ENCODE results near the gene TSC22D2. TPM values are rescaled to one million over a fixed set of nuclear protein-coding genes. Genes with fewer than 3 reads are reported as not detected.
A peak's percentile ranks its signal among the peaks of the same experiment; 100 is the strongest.

Gene TSC22D2
- 14.3 and 16.0 TPM in 2 replicates for total RNA-seq

DNA sequence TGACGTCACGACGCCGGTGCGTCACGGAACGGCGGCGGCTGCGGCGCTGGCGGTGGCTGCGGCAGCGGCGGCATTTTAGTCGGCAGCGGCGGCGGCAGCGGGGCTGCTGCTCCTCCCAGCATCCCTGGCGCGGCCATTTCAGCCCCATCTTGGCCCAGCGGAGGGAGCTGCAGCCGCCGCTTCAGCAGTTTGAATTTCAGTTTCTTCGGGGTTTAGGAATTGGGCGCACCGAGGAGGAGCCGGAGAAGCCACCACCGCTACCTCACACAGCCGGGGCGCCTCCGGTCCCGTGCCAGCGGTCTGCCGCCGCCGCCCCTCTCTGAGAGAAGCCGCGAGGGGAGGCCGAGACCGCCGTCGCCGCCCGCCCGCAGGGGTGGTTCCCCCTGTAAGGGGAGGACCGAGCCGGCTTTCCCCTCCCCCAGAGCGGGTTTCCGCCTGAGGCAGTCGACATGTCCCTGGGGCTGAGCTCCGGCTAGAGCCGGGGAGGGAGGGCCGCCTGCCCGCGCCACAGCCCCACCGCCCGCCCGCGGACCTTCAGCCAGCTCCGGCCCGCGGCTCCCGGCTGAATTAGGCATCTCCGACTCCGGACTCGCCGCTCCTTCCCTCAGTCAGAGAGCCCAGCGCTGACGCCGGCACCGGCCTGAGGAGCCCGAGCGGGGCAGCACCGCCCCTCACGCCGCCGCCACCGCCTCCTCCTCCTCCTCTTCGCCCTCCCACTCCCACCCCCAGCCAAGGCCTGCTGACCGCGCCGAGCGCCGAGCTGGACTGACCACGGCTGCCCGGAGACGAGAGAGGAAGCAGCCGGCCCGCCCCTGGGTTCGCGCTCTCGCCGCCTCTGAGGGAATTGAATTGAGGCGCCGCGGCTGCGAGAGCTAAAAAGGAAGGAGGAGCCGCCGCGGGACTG, at the start of gene TSC22D2:
TSS of gene TSC22D2 (plus strand) at position 78 of the 904 bp plus-strand sequence. CDS start 1,053 bp downstream, outside the sequence.
- no peak for DNase-seq (ENCODE audit: low read depth)
- TF ChIP-seq, protein P1, sequence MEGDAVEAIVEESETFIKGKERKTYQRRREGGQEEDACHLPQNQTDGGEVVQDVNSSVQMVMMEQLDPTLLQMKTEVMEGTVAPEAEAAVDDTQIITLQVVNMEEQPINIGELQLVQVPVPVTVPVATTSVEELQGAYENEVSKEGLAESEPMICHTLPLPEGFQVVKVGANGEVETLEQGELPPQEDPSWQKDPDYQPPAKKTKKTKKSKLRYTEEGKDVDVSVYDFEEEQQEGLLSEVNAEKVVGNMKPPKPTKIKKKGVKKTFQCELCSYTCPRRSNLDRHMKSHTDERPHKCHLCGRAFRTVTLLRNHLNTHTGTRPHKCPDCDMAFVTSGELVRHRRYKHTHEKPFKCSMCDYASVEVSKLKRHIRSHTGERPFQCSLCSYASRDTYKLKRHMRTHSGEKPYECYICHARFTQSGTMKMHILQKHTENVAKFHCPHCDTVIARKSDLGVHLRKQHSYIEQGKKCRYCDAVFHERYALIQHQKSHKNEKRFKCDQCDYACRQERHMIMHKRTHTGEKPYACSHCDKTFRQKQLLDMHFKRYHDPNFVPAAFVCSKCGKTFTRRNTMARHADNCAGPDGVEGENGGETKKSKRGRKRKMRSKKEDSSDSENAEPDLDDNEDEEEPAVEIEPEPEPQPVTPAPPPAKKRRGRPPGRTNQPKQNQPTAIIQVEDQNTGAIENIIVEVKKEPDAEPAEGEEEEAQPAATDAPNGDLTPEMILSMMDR (conservative IDR thresholded peaks at IDR 0.05; ENCODE audit: low read depth, low read length), result peak; percentile 7
- peak within 1 kb of the TSS; percentile 88 for H3K4me3 ChIP-seq (ENCODE audit: low read depth, low read length)

DNA sequence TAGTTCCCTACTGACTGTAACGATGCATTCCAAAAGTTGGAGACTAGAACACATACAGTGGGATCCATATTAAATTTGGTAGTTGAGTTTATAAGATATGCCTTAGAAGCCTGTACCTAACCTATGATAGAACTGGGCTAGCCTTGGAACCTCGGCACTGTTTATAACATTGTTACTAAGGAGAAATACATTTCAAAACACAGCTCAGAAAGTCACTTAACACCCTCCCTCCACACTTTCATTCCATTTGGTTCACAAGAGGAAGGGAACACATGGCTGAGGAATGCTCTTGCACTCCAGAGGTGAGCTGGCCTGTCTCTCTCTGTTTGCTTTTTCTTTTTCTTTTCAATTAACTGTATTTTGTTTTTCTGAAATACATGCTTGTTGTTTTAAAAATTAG, 48.7 kb upstream of the TSC22D2 start:
- no peak for DNase-seq (ENCODE audit: low read depth)
- H3K4me3 ChIP-seq (ENCODE audit: low read depth, low read length), result no peak overlapping the region
- TF ChIP-seq, protein P1 (conservative IDR thresholded peaks at IDR 0.05; ENCODE audit: low read depth, low read length), result no peak

DNA sequence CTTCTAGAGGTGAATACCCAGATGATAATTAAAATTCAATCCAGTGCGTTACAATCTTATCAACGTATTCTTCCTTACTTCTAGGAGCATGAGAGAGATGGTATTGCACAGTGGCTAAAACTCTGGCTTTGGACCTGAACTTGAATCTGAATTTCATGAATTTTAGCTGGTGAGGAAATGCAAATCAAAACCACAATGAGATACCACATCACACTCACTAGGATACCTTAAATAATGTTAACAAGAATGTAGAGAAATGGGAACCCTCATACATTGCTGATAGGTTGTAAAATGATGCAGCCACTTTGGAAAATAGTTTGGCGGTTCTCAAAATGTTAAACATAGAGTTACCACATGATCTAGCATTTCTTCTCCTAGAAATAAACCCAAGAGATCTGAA, 47.1 kb upstream of the TSC22D2 start:
- no peak overlapping the region for H3K4me3 ChIP-seq (ENCODE audit: low read depth, low read length)
- DNase-seq (ENCODE audit: low read depth), result no peak
- TF ChIP-seq, protein P1 (conservative IDR thresholded peaks at IDR 0.05; ENCODE audit: low read depth, low read length), result no peak

- H3K4me3 ChIP-seq (ENCODE audit: low read depth, low read length), result no peak overlapping the region
- TF ChIP-seq, protein P1 (conservative IDR thresholded peaks at IDR 0.05; ENCODE audit: low read depth, low read length), result no peak
- DNase-seq (ENCODE audit: low read depth), result no peak
These were observed 45.4 kb upstream of the TSC22D2 start for GRCh38 chr3:150362515-150363302.

DNA sequence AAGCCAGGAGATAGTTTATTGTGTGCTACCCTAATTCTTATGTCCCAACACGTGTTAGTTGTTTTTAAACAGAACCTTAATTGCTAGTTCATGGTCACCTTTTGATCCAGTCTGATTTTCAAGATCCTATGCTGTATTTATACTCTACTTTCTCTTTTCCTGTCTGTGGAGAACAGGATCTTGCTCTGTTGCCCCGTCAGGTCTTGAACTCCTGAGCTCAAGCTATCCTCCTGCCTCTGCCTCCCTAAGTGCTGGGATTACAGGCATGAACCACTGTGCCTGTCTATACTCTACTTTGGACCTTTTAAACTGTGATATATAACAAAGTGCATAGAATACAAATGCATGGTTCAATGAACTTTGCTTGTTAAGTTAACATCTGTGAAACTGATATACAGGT, 44.7 kb upstream of the TSC22D2 start:
- no peak for DNase-seq (ENCODE audit: low read depth)
- TF ChIP-seq, protein P1 (conservative IDR thresholded peaks at IDR 0.05; ENCODE audit: low read depth, low read length), result no peak
- no peak overlapping the region for H3K4me3 ChIP-seq (ENCODE audit: low read depth, low read length)

- H3K4me3 ChIP-seq (ENCODE audit: low read depth, low read length), result no peak overlapping the region
- DNase-seq (ENCODE audit: low read depth), result no peak
- TF ChIP-seq, protein P1 (conservative IDR thresholded peaks at IDR 0.05; ENCODE audit: low read depth, low read length), result no peak
These were observed 42.9 kb upstream of the TSC22D2 start for GRCh38 chr3:150365132-150365604.

Measured in epithelial cell of proximal tubule (primary cell).